CD4-positive, alpha-beta T cell treated with Interleukin-2 at 100 ng/mL for 4 hours (primary cell): ENCODE results near the gene VNN1.

ENCODE experiments used
- DNase-seq: peaks from one replicate; pipeline ENCODE4 v3.0.0-alpha.2; 2020; ENCODE audit warnings: low spot score

The VNN1 gene

GRCh38 chr6:132713352-132714134 is at the start of gene VNN1:
VNN1 (minus strand) TSS chr6:132714055; CDS start chr6:132714035, 20 bp downstream.
- no peak for DNase-seq

GRCh38 chr6:132763269-132763668 is 49.4 kb upstream of the VNN1 start:
- peak; percentile 51 for DNase-seq

GRCh38 chr6:132760256-132760655 is 46.4 kb upstream of the VNN1 start:
- no peak for DNase-seq

GRCh38 chr6:132758689-132759088 is 44.8 kb upstream of the VNN1 start:
- DNase-seq, result no peak

- DNase-seq, result no peak
These were observed 38.4 kb upstream of the VNN1 start for GRCh38 chr6:132752255-132752654.

GRCh38 chr6:132751828-132752227 is 38.0 kb upstream of the VNN1 start:
- no peak for DNase-seq

- DNase-seq, result no peak
These were observed 37.5 kb upstream of the VNN1 start for GRCh38 chr6:132751306-132751705.

GRCh38 chr6:132750455-132751248 is 36.8 kb upstream of the VNN1 start:
- DNase-seq, result no peak

- DNase-seq, result no peak
These were observed 35.3 kb upstream of the VNN1 start for GRCh38 chr6:132749111-132749510.

GRCh38 chr6:132748446-132748845 is 34.6 kb upstream of the VNN1 start:
- DNase-seq, result no peak

- DNase-seq, result no peak
These were observed 32.2 kb upstream of the VNN1 start for GRCh38 chr6:132746048-132746447.

- DNase-seq, result no peak
These were observed 28.6 kb upstream of the VNN1 start for GRCh38 chr6:132742495-132742894.

GRCh38 chr6:132741281-132741680 is 27.4 kb upstream of the VNN1 start:
- DNase-seq, result no peak

GRCh38 chr6:132736239-132736638 is 22.4 kb upstream of the VNN1 start:
- DNase-seq, result peak; percentile 8

GRCh38 chr6:132734694-132735236 is 20.9 kb upstream of the VNN1 start:
- DNase-seq, result no peak

- DNase-seq, result no peak
These were observed 20.0 kb upstream of the VNN1 start for GRCh38 chr6:132733814-132734213.

GRCh38 chr6:132733283-132733682 is 19.4 kb upstream of the VNN1 start:
- no peak for DNase-seq

GRCh38 chr6:132731086-132731485 is 17.2 kb upstream of the VNN1 start:
- DNase-seq, result no peak

- DNase-seq, result no peak
These were observed 16.7 kb upstream of the VNN1 start for GRCh38 chr6:132730560-132730959.

GRCh38 chr6:132728616-132729015 is 14.8 kb upstream of the VNN1 start:
- no peak for DNase-seq

GRCh38 chr6:132726608-132726975 is 12.7 kb upstream of the VNN1 start:
- no peak for DNase-seq

GRCh38 chr6:132725947-132726607 is 12.2 kb upstream of the VNN1 start:
- no peak for DNase-seq

- DNase-seq, result no peak
These were observed 11.6 kb upstream of the VNN1 start for GRCh38 chr6:132725471-132725870.
